ENCODE results near the gene ILKAP. TPM values are rescaled to one million over a fixed set of nuclear protein-coding genes. Genes with fewer than 3 reads are reported as not detected.

The ILKAP gene
- 50.6 TPM for polyA plus RNA-seq (2012; ENCODE audit: insufficient read depth, insufficient read length)

GRCh38 chr2:238203094-238203972 is at the start of gene ILKAP:
Gene ILKAP (minus strand): TSS chr2:238203695. CDS start chr2:238203553, 142 bp downstream.
- H3K4me3 ChIP-seq (ENCODE audit: low read length): peak within 1 kb of the TSS; percentile 74
- peak; percentile 49 for DNase-seq (ENCODE audit: low read depth, low spot score)

- no peak overlapping the region for H3K4me3 ChIP-seq (ENCODE audit: low read length)
- no peak for DNase-seq (ENCODE audit: low read depth, low spot score)
Measured at GRCh38 chr2:238252766-238253630, 49.5 kb upstream of the ILKAP start.

- H3K4me3 ChIP-seq (ENCODE audit: low read length): no peak overlapping the region
- no peak for DNase-seq (ENCODE audit: low read depth, low spot score)
Measured at GRCh38 chr2:238251986-238252385, 48.5 kb upstream of the ILKAP start.

GRCh38 chr2:238251331-238251730 is 47.8 kb upstream of the ILKAP start:
- no peak for DNase-seq (ENCODE audit: low read depth, low spot score)
- H3K4me3 ChIP-seq (ENCODE audit: low read length): no peak overlapping the region

- no peak for DNase-seq (ENCODE audit: low read depth, low spot score)
- no peak overlapping the region for H3K4me3 ChIP-seq (ENCODE audit: low read length)
Measured at GRCh38 chr2:238250896-238251295, 47.4 kb upstream of the ILKAP start.

GRCh38 chr2:238247841-238248453 is 44.5 kb upstream of the ILKAP start:
- H3K4me3 ChIP-seq (ENCODE audit: low read length): no peak overlapping the region
- no peak for DNase-seq (ENCODE audit: low read depth, low spot score)

GRCh38 chr2:238247002-238247822 is 43.7 kb upstream of the ILKAP start:
- no peak overlapping the region for H3K4me3 ChIP-seq (ENCODE audit: low read length)
- DNase-seq (ENCODE audit: low read depth, low spot score): no peak

- no peak for DNase-seq (ENCODE audit: low read depth, low spot score)
- no peak overlapping the region for H3K4me3 ChIP-seq (ENCODE audit: low read length)
Measured at GRCh38 chr2:238244151-238244550, 40.7 kb upstream of the ILKAP start.

- no peak for DNase-seq (ENCODE audit: low read depth, low spot score)
Measured at GRCh38 chr2:238243496-238244076, 40.1 kb upstream of the ILKAP start.

GRCh38 chr2:238242731-238243495 is 39.4 kb upstream of the ILKAP start:
- no peak overlapping the region for H3K4me3 ChIP-seq (ENCODE audit: low read length)
- no peak for DNase-seq (ENCODE audit: low read depth, low spot score)

More at GRCh38 chr2:238243496-238244076, 40.1 kb upstream of the ILKAP start:
- H3K4me3 ChIP-seq (ENCODE audit: low read length): no peak overlapping the region

- H3K4me3 ChIP-seq (ENCODE audit: low read length): no peak overlapping the region
- DNase-seq (ENCODE audit: low read depth, low spot score): no peak
Measured at GRCh38 chr2:238241970-238242369, 38.5 kb upstream of the ILKAP start.

- DNase-seq (ENCODE audit: low read depth, low spot score): no peak
- H3K4me3 ChIP-seq (ENCODE audit: low read length): no peak overlapping the region
Measured at GRCh38 chr2:238240757-238241711, 37.5 kb upstream of the ILKAP start.

- H3K4me3 ChIP-seq (ENCODE audit: low read length): peak within 1 kb of the TSS; percentile 55
- peak; percentile 70 for DNase-seq (ENCODE audit: low read depth, low spot score)
Measured at GRCh38 chr2:238239863-238240756, 36.6 kb upstream of the ILKAP start, which contains the start of gene HES6. Gene HES6 (minus strand): TSS chr2:238240038. CDS start chr2:238239905, 133 bp downstream.

- peak overlapping the region; percentile 55 for H3K4me3 ChIP-seq (ENCODE audit: low read length)
- no peak for DNase-seq (ENCODE audit: low read depth, low spot score)
Measured at GRCh38 chr2:238239543-238239862, 36.0 kb upstream of the ILKAP start.

GRCh38 chr2:238238766-238239542 is 35.5 kb upstream of the ILKAP start:
- peak overlapping the region; percentile 55 for H3K4me3 ChIP-seq (ENCODE audit: low read length)
- peak; percentile 15 for DNase-seq (ENCODE audit: low read depth, low spot score)

Measured in Jurkat, Clone E6-1 (cell line).